SHP77 (cell line): Measurements from ENCODE around the gene RHBDL3.
A peak's percentile ranks its signal among the peaks of the same experiment; 100 is the strongest.
"Not testable (repeated sequence)": the region's sequence is repeated elsewhere in the genome, so short reads cannot be mapped to it uniquely, and the experiment has no call there.

Experiments used
- DNase-seq, 2 experiments: peaks; one replicate each; lab custom pipeline; 2025; lab: John Stamatoyannopoulos, UW

The RHBDL3 gene

GRCh38 chr17:32265192-32265923 lies at the start of gene RHBDL3:
RHBDL3 (plus strand) TSS chr17:32265832; CDS start chr17:32266190, 358 bp downstream.
- no peak for DNase-seq

GRCh38 chr17:32222621-32223020 lies 43.0 kb upstream of the RHBDL3 start:
- no peak for DNase-seq

GRCh38 chr17:32223703-32224102 lies 41.9 kb upstream of the RHBDL3 start:
- DNase-seq, result no peak

GRCh38 chr17:32226886-32227285 lies 38.7 kb upstream of the RHBDL3 start:
- no peak for DNase-seq

GRCh38 chr17:32227910-32228309 lies 37.7 kb upstream of the RHBDL3 start:
- no peak for DNase-seq

GRCh38 chr17:32235588-32235987 lies 30.0 kb upstream of the RHBDL3 start:
- DNase-seq, result no peak

GRCh38 chr17:32239456-32239855 lies 26.2 kb upstream of the RHBDL3 start:
- no peak for DNase-seq

- DNase-seq, result no peak
These were observed 24.9 kb upstream of the RHBDL3 start for GRCh38 chr17:32240750-32241149.

GRCh38 chr17:32241640-32242039 lies 24.0 kb upstream of the RHBDL3 start:
- DNase-seq, result no peak

- DNase-seq, result no peak
These were observed 16.2 kb upstream of the RHBDL3 start for GRCh38 chr17:32249475-32249874.

GRCh38 chr17:32253117-32253611 lies 12.5 kb upstream of the RHBDL3 start:
- peak; percentile 63 to 65 for DNase-seq

GRCh38 chr17:32256012-32256700 lies 9.5 kb upstream of the RHBDL3 start:
- DNase-seq, result no peak

GRCh38 chr17:32256701-32257019 lies 9.0 kb upstream of the RHBDL3 start:
- no peak for DNase-seq

- DNase-seq, result no peak
These were observed 7.1 kb upstream of the RHBDL3 start for GRCh38 chr17:32258383-32259140.

- no peak for DNase-seq
These were observed 6.0 kb upstream of the RHBDL3 start for GRCh38 chr17:32259586-32259985.

- no peak for DNase-seq
These were observed 4.3 kb upstream of the RHBDL3 start for GRCh38 chr17:32261417-32261736.

- no peak for DNase-seq
These were observed 3.6 kb upstream of the RHBDL3 start for GRCh38 chr17:32261936-32262510.

- not testable (repeated sequence) for DNase-seq
These were observed 2.1 kb upstream of the RHBDL3 start for GRCh38 chr17:32263515-32263914.

GRCh38 chr17:32264140-32264799 lies 1.4 kb upstream of the RHBDL3 start:
- no peak for DNase-seq

GRCh38 chr17:32264823-32265191 lies 825 bp upstream of the RHBDL3 start:
- DNase-seq, result no peak

- DNase-seq, result no peak
These were observed 388 bp downstream of the RHBDL3 start for GRCh38 chr17:32266051-32266388.
